Measurements from ENCODE around the gene MLANA. TPM values are rescaled to one million over a fixed set of nuclear protein-coding genes. Genes with fewer than 3 reads are reported as not detected.

Gene MLANA
- total and polyA plus RNA-seq, 2 experiments from 2014 or later = 0.94 TPM; not detected in 1

GRCh38 chr9:5900622-5901021, 9.9 kb downstream of the MLANA start:
- no peak for DNase-seq (ENCODE audit: low read depth in 1 of 2, low spot score in 1 of 2)
- Histone ChIP-seq H3K27me3 (no peaks in the 10 kb centered on the region), H3K4me3 (no peak overlapping the region), H3K36me3 (peaks cover 3% of the 10 kb centered on the region), H3K4me1 (ENCODE audit: low read depth) (no peaks in the 10 kb centered on the region), H3K27ac (no peak overlapping the region), H3K9me3 (ENCODE audit: low read depth) (no peaks in the 10 kb centered on the region)
- TF ChIP-seq CTCF (IDR thresholded peaks at IDR 0.05; ENCODE audit: low read depth, low read length) = no peak

- Histone ChIP-seq H3K27ac (no peak overlapping the region), H3K4me3 (no peak overlapping the region), H3K4me1 (ENCODE audit: low read depth) (no peaks in the 10 kb centered on the region), H3K27me3 (no peaks in the 10 kb centered on the region), H3K9me3 (ENCODE audit: low read depth) (no peaks in the 10 kb centered on the region), H3K36me3 (peaks cover 3% of the 10 kb centered on the region)
- DNase-seq (ENCODE audit: low read depth in 1 of 2, low spot score in 1 of 2) = no peak
- no peak for TF ChIP-seq CTCF (IDR thresholded peaks at IDR 0.05; ENCODE audit: low read depth, low read length)
These were observed 11.7 kb downstream of the MLANA start for GRCh38 chr9:5902377-5902776.

- H3K27me3 ChIP-seq = no peaks in the 10 kb centered on the region
- no peaks in the 10 kb centered on the region for H3K9me3 ChIP-seq (ENCODE audit: low read depth)
- peaks cover 14% of the 10 kb centered on the region for H3K4me1 ChIP-seq (ENCODE audit: low read depth)
- no peak overlapping the region for H3K4me3 ChIP-seq
- peaks cover 2% of the 10 kb centered on the region for H3K36me3 ChIP-seq
- H3K27ac ChIP-seq = no peak overlapping the region
- no peak for DNase-seq (ENCODE audit: low read depth in 1 of 2, low spot score in 1 of 2)
- TF ChIP-seq CTCF (IDR thresholded peaks at IDR 0.05; ENCODE audit: low read depth, low read length) = no peak
These were observed 18.2 kb downstream of the MLANA start for GRCh38 chr9:5908918-5909317.

GRCh38 chr9:5909976-5910375, 19.3 kb downstream of the MLANA start:
- DNase-seq (ENCODE audit: low read depth in 1 of 2, low spot score in 1 of 2) = no peak
- H3K27me3 ChIP-seq = no peaks in the 10 kb centered on the region
- no peaks in the 10 kb centered on the region for H3K9me3 ChIP-seq (ENCODE audit: low read depth)
- no peak for TF ChIP-seq CTCF (IDR thresholded peaks at IDR 0.05; ENCODE audit: low read depth, low read length)
- H3K27ac ChIP-seq = no peak overlapping the region
- peaks cover 14% of the 10 kb centered on the region for H3K4me1 ChIP-seq (ENCODE audit: low read depth)
- H3K36me3 ChIP-seq = no peaks in the 10 kb centered on the region
- H3K4me3 ChIP-seq = no peak overlapping the region

GRCh38 chr9:5910413-5911057, 19.8 kb downstream of the MLANA start:
- Histone ChIP-seq H3K27ac (no peak overlapping the region), H3K27me3 (no peaks in the 10 kb centered on the region), H3K9me3 (ENCODE audit: low read depth) (no peaks in the 10 kb centered on the region), H3K4me3 (no peak overlapping the region), H3K4me1 (ENCODE audit: low read depth) (peaks cover 14% of the 10 kb centered on the region), H3K36me3 (no peaks in the 10 kb centered on the region)
- no peak for DNase-seq (ENCODE audit: low read depth in 1 of 2, low spot score in 1 of 2)
- TF ChIP-seq CTCF (IDR thresholded peaks at IDR 0.05; ENCODE audit: low read depth, low read length) = no peak
